Keratinocyte (primary cell): ENCODE data around the gene MAP1LC3B.

Experiments
- EZH2 ChIP-seq: IDR thresholded peaks from one replicate; pipeline ENCODE4 v1.6.1; 2012; ENCODE audit warnings: inconsistent platforms, mild to moderate bottlenecking, low read length, moderate library complexity
- TF ChIP-seq, protein P1 (sequence below), 3 experiments: IDR thresholded peaks in 1 of 3; conservative IDR thresholded peaks in 1 of 3; optimal IDR thresholded peaks in 1 of 3; 2 replicates in 2 of 3; 3 replicates in 1 of 3; pipeline versions ENCODE3 to v1.5.1; 2011; ENCODE audit warnings: low read length in 3 of 3, mild to moderate bottlenecking in 3 of 3, moderate library complexity in 2 of 3, control low read depth in 1 of 3, inconsistent platforms in 1 of 3; ENCODE audit not compliant: insufficient read depth in 2 of 3; ENCODE audit errors: extremely low read depth in 1 of 3

DNA sequence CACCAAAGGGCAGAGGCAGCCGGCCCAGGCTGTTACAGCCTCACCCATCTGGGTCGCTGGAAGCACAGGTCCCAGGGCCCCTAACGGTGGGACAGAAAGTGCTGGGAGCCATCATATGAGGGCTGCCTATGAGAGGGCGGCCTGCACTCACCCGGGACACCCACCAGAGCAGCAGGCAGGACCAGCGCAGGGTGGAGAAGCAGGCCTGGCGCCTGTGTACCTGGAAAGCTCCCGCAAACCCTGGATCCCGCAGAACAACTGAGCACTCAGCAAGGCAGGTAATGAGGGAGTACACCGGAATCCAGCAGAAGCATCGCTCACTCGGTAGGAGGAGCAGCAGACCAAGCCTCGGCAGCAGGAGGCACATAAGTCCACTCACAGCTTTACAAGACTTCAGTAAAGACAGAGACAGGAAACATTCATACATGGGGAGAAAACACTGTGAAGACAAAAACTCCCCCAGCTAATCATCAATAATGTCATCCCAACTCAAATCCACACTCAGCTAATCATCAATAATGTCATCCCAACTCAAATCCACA lies 43.4 kb upstream of the MAP1LC3B start:
- TF ChIP-seq, protein P1, sequence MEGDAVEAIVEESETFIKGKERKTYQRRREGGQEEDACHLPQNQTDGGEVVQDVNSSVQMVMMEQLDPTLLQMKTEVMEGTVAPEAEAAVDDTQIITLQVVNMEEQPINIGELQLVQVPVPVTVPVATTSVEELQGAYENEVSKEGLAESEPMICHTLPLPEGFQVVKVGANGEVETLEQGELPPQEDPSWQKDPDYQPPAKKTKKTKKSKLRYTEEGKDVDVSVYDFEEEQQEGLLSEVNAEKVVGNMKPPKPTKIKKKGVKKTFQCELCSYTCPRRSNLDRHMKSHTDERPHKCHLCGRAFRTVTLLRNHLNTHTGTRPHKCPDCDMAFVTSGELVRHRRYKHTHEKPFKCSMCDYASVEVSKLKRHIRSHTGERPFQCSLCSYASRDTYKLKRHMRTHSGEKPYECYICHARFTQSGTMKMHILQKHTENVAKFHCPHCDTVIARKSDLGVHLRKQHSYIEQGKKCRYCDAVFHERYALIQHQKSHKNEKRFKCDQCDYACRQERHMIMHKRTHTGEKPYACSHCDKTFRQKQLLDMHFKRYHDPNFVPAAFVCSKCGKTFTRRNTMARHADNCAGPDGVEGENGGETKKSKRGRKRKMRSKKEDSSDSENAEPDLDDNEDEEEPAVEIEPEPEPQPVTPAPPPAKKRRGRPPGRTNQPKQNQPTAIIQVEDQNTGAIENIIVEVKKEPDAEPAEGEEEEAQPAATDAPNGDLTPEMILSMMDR (optimal IDR thresholded peaks at IDR 0.05 in 1 of 3, IDR thresholded peaks at IDR 0.05 in 1 of 3, conservative IDR thresholded peaks at IDR 0.05 in 1 of 3; ENCODE audit: extremely low read depth in 1 of 3, insufficient read depth in 2 of 3, low read length in 3 of 3): no peak
- TF ChIP-seq EZH2: no peak
